Measurements from ENCODE around the gene PDE4D. TPM values are rescaled to one million over a fixed set of nuclear protein-coding genes. Genes with fewer than 3 reads are reported as not detected.

The PDE4D gene
- total RNA-seq, 1 experiment from 2014 or later: 2.1 TPM

- Histone ChIP-seq H3K79me2 (ENCODE audit: insufficient read depth, low read length) (no peaks in the 10 kb centered on the region), H3K18ac (ENCODE audit: insufficient read length, low read depth, low read length) (no peak overlapping the region), H4K91ac (ENCODE audit: insufficient read length, low read depth, low read length) (no peak overlapping the region), H3K23me2 (ENCODE audit: insufficient read length, low read depth, low read length, poor library complexity, severe bottlenecking) (no peaks in the 10 kb centered on the region), H4K20me1 (ENCODE audit: control insufficient read depth, insufficient read depth, insufficient read length) (no peaks in the 10 kb centered on the region), H3T11ph (ENCODE audit: low read length) (no peak overlapping the region), H4K5ac (ENCODE audit: insufficient read length, low read depth, low read length) (no peak overlapping the region), H2AK5ac (ENCODE audit: insufficient read length, low read length) (no peak overlapping the region), H2BK12ac (ENCODE audit: insufficient read length, low read depth, low read length) (no peak overlapping the region), H3K14ac (ENCODE audit: insufficient read depth, low read length) (no peak overlapping the region), H3K79me1 (ENCODE audit: insufficient read depth, low read depth, low read length, poor library complexity, severe bottlenecking) (no peaks in the 10 kb centered on the region), H3K4ac (ENCODE audit: low read depth, low read length) (no peak overlapping the region), H2AFZ (ENCODE audit: low read length) (no peak overlapping the region), H3K27ac (ENCODE audit: insufficient read length, low read depth, low read length) (no peak overlapping the region), H3K4me1 (ENCODE audit: insufficient read depth, low read length) (no peaks in the 10 kb centered on the region; the same call in 1 of the 2 replicates), H2BK15ac (ENCODE audit: low read depth, low read length) (no peak overlapping the region), H2BK120ac (ENCODE audit: low read depth, low read length, poor library complexity, severe bottlenecking) (no peak overlapping the region), H3K9ac (ENCODE audit: extremely low read depth, insufficient read length, low read length) (no peak overlapping the region), H3K23ac (ENCODE audit: insufficient read length, low read depth, low read length) (no peak overlapping the region), H4K8ac (replicated peaks; ENCODE audit: insufficient read length, low read depth, low read length) (no peak overlapping the region), H3K9me3 (ENCODE audit: control insufficient read depth, low read depth, low read length) (no peaks in the 10 kb centered on the region), H3K4me2 (ENCODE audit: insufficient read depth, insufficient read length, low read length) (no peak overlapping the region), H3K27me3 (ENCODE audit: insufficient read depth, low read length) (no peaks in the 10 kb centered on the region), H2BK20ac (ENCODE audit: low read depth, low read length, poor library complexity, severe bottlenecking) (no peak overlapping the region), H2BK5ac (ENCODE audit: insufficient read length, low read length) (no peak overlapping the region), H3K56ac (ENCODE audit: insufficient read length, low read depth, low read length) (no peak overlapping the region)
- Mint-ChIP-seq H3K27me3 (ENCODE audit: low read depth) (no peaks in the 10 kb centered on the region), H3K36me3 (ENCODE audit: insufficient read depth in 1 of 3, low read depth in 3 of 3) (peaks cover 2 to 5% (median 3%) of the 10 kb centered on the region in 3 experiments; a peak in 5 of 7 replicates), H3K4me1 (peaks cover 4 to 6% of the 10 kb centered on the region in 2 experiments), H3K9me3 (peaks cover 4% of the 10 kb centered on the region in 2 experiments; a peak in 3 of 5 replicates), H3K4me3 (no peak overlapping the region), H3K27ac (no peak overlapping the region; a peak in 1 of 7 replicates)
- DNase-seq: no peak
- no CpG with 5 or more reads among the region's 1 CpG for WGBS (ENCODE audit: extremely low coverage, insufficient read length, low lambda C conversion rate)
- TF ChIP-seq, protein P1, sequence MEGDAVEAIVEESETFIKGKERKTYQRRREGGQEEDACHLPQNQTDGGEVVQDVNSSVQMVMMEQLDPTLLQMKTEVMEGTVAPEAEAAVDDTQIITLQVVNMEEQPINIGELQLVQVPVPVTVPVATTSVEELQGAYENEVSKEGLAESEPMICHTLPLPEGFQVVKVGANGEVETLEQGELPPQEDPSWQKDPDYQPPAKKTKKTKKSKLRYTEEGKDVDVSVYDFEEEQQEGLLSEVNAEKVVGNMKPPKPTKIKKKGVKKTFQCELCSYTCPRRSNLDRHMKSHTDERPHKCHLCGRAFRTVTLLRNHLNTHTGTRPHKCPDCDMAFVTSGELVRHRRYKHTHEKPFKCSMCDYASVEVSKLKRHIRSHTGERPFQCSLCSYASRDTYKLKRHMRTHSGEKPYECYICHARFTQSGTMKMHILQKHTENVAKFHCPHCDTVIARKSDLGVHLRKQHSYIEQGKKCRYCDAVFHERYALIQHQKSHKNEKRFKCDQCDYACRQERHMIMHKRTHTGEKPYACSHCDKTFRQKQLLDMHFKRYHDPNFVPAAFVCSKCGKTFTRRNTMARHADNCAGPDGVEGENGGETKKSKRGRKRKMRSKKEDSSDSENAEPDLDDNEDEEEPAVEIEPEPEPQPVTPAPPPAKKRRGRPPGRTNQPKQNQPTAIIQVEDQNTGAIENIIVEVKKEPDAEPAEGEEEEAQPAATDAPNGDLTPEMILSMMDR (conservative IDR thresholded peaks at IDR 0.05): no peak
Observed at GRCh38 chr5:59640411-59640810, 253.1 kb downstream of the PDE4D start.
